GM23338 (cell line): ENCODE results near the gene GSG1L. TPM values are rescaled to one million over a fixed set of nuclear protein-coding genes. Genes with fewer than 3 reads are reported as not detected.

Experiments
- polyA plus RNA-seq: library from polyadenylated mRNA; unstranded; fragments of >200 nt; fragmentation: Nextera tagmentation; extraction: Ambion mirVana; gene quantifications from 2 replicates; pipeline ENCODE4 v1.2.1, GENCODE V29; 2016
- small RNA-seq: library from RNA; depleted of rRNA; stranded (forward); fragments of <200 nt; gene quantifications from one replicate; pipeline ENCODE3, GENCODE V24; 2014; ENCODE audit warnings: low replicate concordance
- total RNA-seq: library from RNA; depleted of rRNA; stranded (reverse); fragments of >200 nt; shearing (Covaris generic); gene quantifications from 2 replicates; pipeline ENCODE4 v1.2.3, GENCODE V29; 2014; rRNA removed

GSG1L gene
- total and polyA plus RNA-seq, 2 experiments from 2014 or later, result 0.36 to 0.63 TPM

Small RNA genes within 50 kb of the gene (small RNA-seq; reads per million reads assigned to genes)
- gene RNU6-1241P (not detected), gene RNU6-159P (not detected)

Other genes starting within 250 kb of the GSG1L start
- gene XPO6, start 148.3 kb upstream of the GSG1L start, total RNA-seq, result 116 and 178 TPM in 2 replicates
- 83.9 and 89.8 TPM in 2 replicates for gene XPO6, start 148.3 kb upstream of the GSG1L start, polyA plus RNA-seq
- gene SBK1, start 228.8 kb upstream of the GSG1L start, total RNA-seq, result 59.8 and 68.1 TPM in 2 replicates
- 23.9 and 25.5 TPM in 2 replicates for gene SBK1, start 228.8 kb upstream of the GSG1L start, polyA plus RNA-seq